ENCODE results near the gene CEP104. TPM values are rescaled to one million over a fixed set of nuclear protein-coding genes. Genes with fewer than 3 reads are reported as not detected.

Gene CEP104
- polyA plus RNA-seq, 1 donor (not counting 4 experiments of a cell fraction or from before 2014, with no cell fraction given) = 35.7 TPM

- DNase-seq (ENCODE audit: low read depth, low spot score) = no peak
- no peaks in the 10 kb centered on the region for H3K27me3 ChIP-seq (ENCODE audit: control insufficient read depth, extremely low read depth, insufficient read depth, low read length)
- no peak overlapping the region for H3K9ac ChIP-seq (ENCODE audit: control insufficient read depth, extremely low read depth, insufficient read depth, low read length)
- H3K36me3 ChIP-seq (ENCODE audit: control insufficient read depth in 2 of 2, extremely low read depth in 1 of 2, insufficient read depth in 2 of 2, low read length in 2 of 2) = peaks cover 23 to 31% of the 10 kb centered on the region in 2 experiments
- no peak overlapping the region for H2AFZ ChIP-seq (ENCODE audit: control insufficient read depth, low read length)
- no peak overlapping the region for H3K4me3 ChIP-seq (ENCODE audit: control insufficient read depth in 2 of 3, extremely low read depth in 1 of 3, insufficient read depth in 2 of 3, low read depth in 1 of 3, low read length in 3 of 3)
- no peak for FAIRE-seq
- dilution Hi-C loops (cut with MboI; ENCODE audit: extremely low pct_ligation_motif_present, low sequenced_read_pairs) = no loop called here
- H3K4me1 ChIP-seq (ENCODE audit: control insufficient read depth, extremely low read depth, insufficient read depth, low read length) = no peaks in the 10 kb centered on the region
- H3K4me2 ChIP-seq (ENCODE audit: control insufficient read depth, extremely low read depth, insufficient read depth, low read depth, low read length) = no peak overlapping the region
- no peaks in the 10 kb centered on the region for H3K9me3 ChIP-seq (ENCODE audit: control insufficient read depth, low read depth, low read length)
- no peak for TF ChIP-seq CTCF (optimal IDR thresholded peaks at IDR 0.05 in 1 of 3, IDR thresholded peaks at IDR 0.05 in 1 of 3, conservative IDR thresholded peaks at IDR 0.05 in 1 of 3; ENCODE audit: extremely low read depth in 1 of 3, insufficient read depth in 2 of 3, low read length in 3 of 3)
- TF ChIP-seq EZH2 (IDR thresholded peaks at IDR 0.05; ENCODE audit: low read length) = no peak
- no peaks in the 10 kb centered on the region for H3K79me2 ChIP-seq (ENCODE audit: control insufficient read depth, insufficient read depth, low read length)
- H4K20me1 ChIP-seq (ENCODE audit: control insufficient read depth, extremely low read depth, insufficient read depth, low read length) = no peaks in the 10 kb centered on the region
- no peak overlapping the region for H3K27ac ChIP-seq (ENCODE audit: control insufficient read depth, insufficient read depth, low read length)
- no peaks in the 10 kb centered on the region for H3K9me1 ChIP-seq (ENCODE audit: control insufficient read depth, extremely low read depth, insufficient read depth, low read length)
Observed at GRCh38 chr1:3827813-3828307, 29.2 kb downstream of the CEP104 start.

GRCh38 chr1:3825356-3825755 is 31.7 kb downstream of the CEP104 start:
- Histone ChIP-seq H3K36me3 (ENCODE audit: control insufficient read depth in 2 of 2, extremely low read depth in 1 of 2, insufficient read depth in 2 of 2, low read length in 2 of 2) (peaks cover 28 to 40% of the 10 kb centered on the region in 2 experiments), H3K79me2 (ENCODE audit: control insufficient read depth, insufficient read depth, low read length) (no peaks in the 10 kb centered on the region), H3K9ac (ENCODE audit: control insufficient read depth, extremely low read depth, insufficient read depth, low read length) (no peak overlapping the region), H3K4me1 (ENCODE audit: control insufficient read depth, extremely low read depth, insufficient read depth, low read length) (no peaks in the 10 kb centered on the region), H3K27me3 (ENCODE audit: control insufficient read depth, extremely low read depth, insufficient read depth, low read length) (no peaks in the 10 kb centered on the region), H4K20me1 (ENCODE audit: control insufficient read depth, extremely low read depth, insufficient read depth, low read length) (no peaks in the 10 kb centered on the region), H2AFZ (ENCODE audit: control insufficient read depth, low read length) (no peak overlapping the region), H3K4me2 (ENCODE audit: control insufficient read depth, extremely low read depth, insufficient read depth, low read depth, low read length) (no peak overlapping the region), H3K9me3 (ENCODE audit: control insufficient read depth, low read depth, low read length) (no peaks in the 10 kb centered on the region), H3K9me1 (ENCODE audit: control insufficient read depth, extremely low read depth, insufficient read depth, low read length) (no peaks in the 10 kb centered on the region), H3K4me3 (ENCODE audit: control insufficient read depth in 2 of 3, extremely low read depth in 1 of 3, insufficient read depth in 2 of 3, low read depth in 1 of 3, low read length in 3 of 3) (no peak overlapping the region), H3K27ac (ENCODE audit: control insufficient read depth, insufficient read depth, low read length) (no peak overlapping the region)
- FAIRE-seq (no peak), DNase-seq (ENCODE audit: low read depth, low spot score) (no peak)
- TF ChIP-seq EZH2 (IDR thresholded peaks at IDR 0.05; ENCODE audit: low read length) (no peak), CTCF (optimal IDR thresholded peaks at IDR 0.05 in 1 of 3, IDR thresholded peaks at IDR 0.05 in 1 of 3, conservative IDR thresholded peaks at IDR 0.05 in 1 of 3; ENCODE audit: extremely low read depth in 1 of 3, insufficient read depth in 2 of 3, low read length in 3 of 3) (no peak)
- dilution Hi-C loops (cut with MboI; ENCODE audit: extremely low pct_ligation_motif_present, low sequenced_read_pairs) = no loop called here

Measured in keratinocyte (primary cell).